HG02798 (cell line): ENCODE data around the gene ATF7.

Experiments used
- ATAC-seq: cut with Tn5 transposase; IDR thresholded peaks from one replicate; pipeline ENCODE4 v1.9.1; 2021; ENCODE audit warnings: mild to moderate bottlenecking; ENCODE audit not compliant: unreplicated experiment, poor library complexity

The ATF7 gene

GRCh38 chr12:53538209-53538689 lies 87.9 kb downstream of the ATF7 start:
- no peak for ATAC-seq

GRCh38 chr12:53536962-53537361 lies 89.2 kb downstream of the ATF7 start:
- no peak for ATAC-seq

GRCh38 chr12:53533471-53533870 lies 92.7 kb downstream of the ATF7 start:
- ATAC-seq: no peak

GRCh38 chr12:53532524-53533445 lies 93.4 kb downstream of the ATF7 start:
- no peak for ATAC-seq

GRCh38 chr12:53532021-53532420 lies 94.2 kb downstream of the ATF7 start:
- no peak for ATAC-seq

GRCh38 chr12:53530920-53531319 lies 95.3 kb downstream of the ATF7 start:
- ATAC-seq: no peak

GRCh38 chr12:53530061-53530460 lies 96.1 kb downstream of the ATF7 start:
- ATAC-seq: no peak

GRCh38 chr12:53524476-53524875 lies 101.7 kb downstream of the ATF7 start:
- ATAC-seq: no peak

GRCh38 chr12:53523131-53523530 lies 103.1 kb downstream of the ATF7 start:
- ATAC-seq: no peak

- ATAC-seq: no peak
These were observed 107.8 kb downstream of the ATF7 start for GRCh38 chr12:53518381-53518780.

- ATAC-seq: no peak
These were observed 109.3 kb downstream of the ATF7 start for GRCh38 chr12:53516758-53517455.

- ATAC-seq: no peak
These were observed 110.9 kb downstream of the ATF7 start for GRCh38 chr12:53515291-53515680.

GRCh38 chr12:53514628-53515290 lies 111.4 kb downstream of the ATF7 start:
- ATAC-seq: no peak

GRCh38 chr12:53513712-53514410 lies 112.3 kb downstream of the ATF7 start:
- ATAC-seq: no peak

GRCh38 chr12:53510181-53510812 lies 115.9 kb downstream of the ATF7 start:
- ATAC-seq: no peak

GRCh38 chr12:53508534-53509170 lies 117.5 kb downstream of the ATF7 start:
- ATAC-seq: peak; percentile 88

- ATAC-seq: no peak
These were observed 118.6 kb downstream of the ATF7 start for GRCh38 chr12:53507603-53507885.

- no peak for ATAC-seq
These were observed 119.1 kb downstream of the ATF7 start, which contains the start of gene NPFF for GRCh38 chr12:53506881-53507602. Gene NPFF, minus strand, starts transcription at chr12:53507484. Its CDS starts 10 bp downstream, at chr12:53507474.

- no peak for ATAC-seq
These were observed 119.8 kb downstream of the ATF7 start for GRCh38 chr12:53506450-53506785.
